ENCODE measurements around the gene PRR5L. TPM values are rescaled to one million over a fixed set of nuclear protein-coding genes. Genes with fewer than 3 reads are reported as not detected.

Gene PRR5L
- total RNA-seq: 100 to 1,000 TPM; 172 to 264 TPM
- long read RNA-seq, partial matches to known transcripts: 103 of 193 reads
- long read RNA-seq, other reads (novel, unspliced or antisense): 89 of 193 reads

DNA sequence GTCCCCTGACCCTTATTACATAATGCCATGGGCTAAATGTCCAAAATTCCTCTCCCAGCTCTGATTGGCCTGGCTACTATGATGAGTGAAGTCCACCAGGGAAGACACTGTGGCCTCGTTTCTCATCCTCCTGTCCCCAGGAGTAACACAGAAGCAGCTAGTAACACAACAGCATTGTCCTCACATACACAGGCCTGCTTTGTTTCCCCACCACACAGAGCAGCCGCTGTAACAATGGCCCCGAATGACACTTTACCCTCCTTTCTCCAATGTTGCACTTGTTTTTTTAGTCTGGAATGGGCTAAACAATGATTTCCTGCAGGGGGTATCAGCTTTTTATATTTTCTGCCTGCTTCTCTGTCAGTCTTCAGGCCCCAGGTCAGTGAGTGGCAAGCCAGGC lies at the start of gene PRR5L:
TSS of gene PRR5L (plus strand) at position 363 of the 400 bp plus-strand sequence. CDS start 104,834 bp downstream, outside the sequence.
- intact Hi-C loops (cut with DNase I, micrococcal nuclease): no loop called here
- DNase-seq: no peak
- no peak for ATAC-seq

DNA sequence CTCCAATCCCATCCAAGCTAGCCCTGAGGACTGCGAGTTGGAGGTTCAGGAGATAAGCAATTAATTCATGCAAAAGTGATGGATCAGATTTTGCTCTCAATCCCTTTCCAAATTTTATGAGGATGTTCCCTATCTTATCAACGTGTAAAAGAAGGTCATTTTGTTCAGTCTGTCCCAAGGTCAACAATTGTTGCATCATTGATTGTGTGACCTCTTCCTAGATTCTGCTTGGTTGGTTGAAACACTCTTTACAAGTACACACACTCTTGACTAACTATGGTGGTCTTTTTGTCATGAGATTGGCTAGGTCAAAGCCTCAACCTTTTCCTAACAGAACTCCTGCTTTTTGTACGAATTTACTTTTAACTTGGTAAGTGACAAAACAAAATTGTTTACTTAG lies 48.6 kb upstream of the PRR5L start:
- intact Hi-C loops (cut with DNase I, micrococcal nuclease): no loop called here
- ATAC-seq: no peak
- DNase-seq: no peak

GRCh38 chr11:36248436-36248835 lies 47.7 kb upstream of the PRR5L start:
- ATAC-seq (no peak), DNase-seq (no peak)
- intact Hi-C loops (cut with DNase I, micrococcal nuclease): no loop called here

- ATAC-seq (no peak), DNase-seq (no peak)
- intact Hi-C loops (cut with DNase I, micrococcal nuclease): no loop called here
These were observed 46.8 kb upstream of the PRR5L start for GRCh38 chr11:36249246-36249645.

DNA sequence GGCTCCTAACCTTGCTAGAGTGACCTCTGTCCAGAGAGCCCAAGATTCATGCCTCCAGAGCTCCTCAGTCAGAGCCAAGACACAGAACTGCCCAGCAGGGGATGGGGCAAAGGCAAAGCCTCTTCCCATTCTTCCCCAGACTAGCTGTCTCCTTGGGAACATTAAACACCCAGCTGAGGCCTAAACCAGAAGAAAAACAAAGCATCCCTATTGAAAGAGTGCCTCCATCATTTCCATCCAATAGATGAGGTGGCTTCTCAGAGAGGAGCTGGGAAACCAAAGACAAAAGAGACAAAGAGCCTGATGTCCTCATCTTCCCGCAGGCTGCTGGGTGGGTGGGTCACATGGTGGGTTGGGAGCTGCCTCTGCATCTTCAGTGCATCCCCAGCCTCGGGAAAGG lies 44.3 kb upstream of the PRR5L start:
- DNase-seq (no peak), ATAC-seq (no peak)
- intact Hi-C loops (cut with DNase I, micrococcal nuclease): no loop called here

- DNase-seq (no peak), ATAC-seq (no peak)
- intact Hi-C loops (cut with DNase I, micrococcal nuclease): no loop called here
These were observed 42.9 kb upstream of the PRR5L start for GRCh38 chr11:36253238-36253637.

GRCh38 chr11:36254713-36255112 lies 41.4 kb upstream of the PRR5L start:
- ATAC-seq (no peak), DNase-seq (no peak)
- intact Hi-C loops (cut with DNase I, micrococcal nuclease): loop anchor here in 1 of 2 donors (5.0 kb wide), 1 partner anchor 627 kb away; no protein-coding TSS in a partner anchor

- intact Hi-C loops (cut with DNase I, micrococcal nuclease): loop anchor here in 1 of 2 donors (5.0 kb wide), 1 partner anchor 630 kb away; no protein-coding TSS in a partner anchor
- no peak for ATAC-seq
- DNase-seq: no peak
These were observed 38.7 kb upstream of the PRR5L start for GRCh38 chr11:36257351-36257750.

- DNase-seq (peak; percentile 34 to 35), ATAC-seq (peak; percentile 80)
- intact Hi-C loops (cut with DNase I, micrococcal nuclease): loop anchor here in 1 of 2 donors (5.0 kb wide), 1 partner anchor 632 kb away; no protein-coding TSS in a partner anchor
These were observed 37.2 kb upstream of the PRR5L start for GRCh38 chr11:36258730-36259360.

- no peak for DNase-seq
These were observed 35.0 kb upstream of the PRR5L start for GRCh38 chr11:36261094-36261493.

DNA sequence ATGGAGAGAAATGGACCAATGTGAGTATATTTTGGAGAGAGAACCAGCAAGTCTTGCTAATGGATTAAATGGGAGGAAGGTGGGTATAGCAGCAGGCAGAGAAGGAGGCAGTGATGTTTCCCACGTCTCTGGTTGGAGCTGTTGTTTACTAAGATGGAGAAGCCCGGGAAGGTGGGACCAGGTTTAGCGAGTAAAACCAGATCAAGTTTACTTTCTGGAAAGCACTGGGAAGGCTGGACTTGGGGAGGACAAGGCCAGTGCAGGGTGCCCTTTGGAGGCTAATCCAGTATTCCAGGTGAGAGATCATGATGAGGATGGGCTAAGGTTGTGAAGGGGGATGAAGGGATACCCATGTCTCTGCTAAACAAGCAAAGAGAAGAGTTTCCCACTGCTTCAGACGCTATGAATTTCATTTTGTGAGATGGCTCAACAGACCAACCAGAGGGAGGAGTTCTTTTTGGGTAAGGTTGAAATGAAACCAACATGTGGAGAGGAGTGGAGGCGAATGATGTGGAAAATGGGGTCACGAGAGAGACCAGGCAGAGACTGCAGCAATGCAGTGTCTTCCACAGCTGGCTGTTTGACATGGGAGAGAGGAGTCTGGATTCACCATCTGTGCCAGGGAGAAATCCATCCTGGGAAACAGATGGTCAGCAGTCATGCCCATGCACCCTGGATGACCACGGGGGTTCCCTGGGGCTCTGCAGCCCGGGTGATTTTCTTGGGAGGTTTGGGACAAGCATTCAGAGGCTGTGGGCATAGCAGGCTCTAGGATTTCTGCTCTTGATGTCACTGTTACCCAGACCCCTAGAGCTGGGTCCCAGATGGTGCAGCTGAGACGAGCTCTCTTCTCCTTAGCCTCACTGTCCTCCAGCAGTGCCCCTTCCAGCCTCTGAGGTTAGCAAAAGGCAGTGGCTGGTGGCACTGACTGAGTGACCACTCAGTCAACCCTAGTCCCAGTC lies 31.8 kb upstream of the PRR5L start:
- intact Hi-C loops (cut with DNase I, micrococcal nuclease): loop anchor here in 1 of 2 donors (10.0 kb wide), 1 partner anchor 439 kb away; no protein-coding TSS in a partner anchor
- DNase-seq: no peak

More at GRCh38 chr11:36261094-36261493, 35.0 kb upstream of the PRR5L start:
- no peak for ATAC-seq
- intact Hi-C loops (cut with DNase I, micrococcal nuclease): loop anchor here in 1 of 2 donors (10.0 kb wide), 1 partner anchor 436 kb away; no protein-coding TSS in a partner anchor

DNA sequence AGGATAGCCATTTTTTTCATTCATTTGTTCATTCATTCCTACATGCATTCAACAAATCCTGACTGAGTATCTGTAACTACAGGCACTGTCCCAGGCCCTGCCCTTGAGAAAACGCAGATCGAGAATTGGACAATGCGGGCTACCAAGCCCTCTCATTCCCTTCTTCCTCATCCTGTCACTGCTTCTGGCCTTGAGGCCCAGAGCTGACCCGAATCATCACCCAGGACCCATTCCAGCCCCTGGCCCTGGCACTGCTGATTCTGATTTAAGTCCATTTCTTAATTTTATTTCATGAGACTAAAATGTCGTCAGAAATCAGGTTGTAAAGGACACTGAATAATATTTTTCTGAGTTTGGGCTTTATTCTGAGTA lies 31.1 kb upstream of the PRR5L start:
- ATAC-seq (no peak), DNase-seq (no peak)
- intact Hi-C loops (cut with DNase I, micrococcal nuclease): loop anchor here in 1 of 2 donors (5.0 to 10.0 kb wide), 2 partner anchors 440 to 648 kb away; partner anchors contain the start of gene FJX1

More for the DNA sequence above, 31.8 kb upstream of the PRR5L start:
- no peak for ATAC-seq

- intact Hi-C loops (cut with DNase I, micrococcal nuclease): loop anchor here in 1 of 2 donors (5.0 to 10.0 kb wide), 2 partner anchors 441 to 649 kb away; partner anchors contain the start of gene FJX1
- DNase-seq (peak in 1 of 2 donors; percentile 69), ATAC-seq (peak; percentile 82)
These were observed 30.1 kb upstream of the PRR5L start for GRCh38 chr11:36265793-36266628.

- intact Hi-C loops (cut with DNase I, micrococcal nuclease): loop anchor here in 1 of 2 donors (5.0 to 10.0 kb wide), 2 partner anchors 442 to 649 kb away; partner anchors contain the start of gene FJX1
- ATAC-seq (no peak), DNase-seq (no peak)
These were observed 29.3 kb upstream of the PRR5L start for GRCh38 chr11:36266767-36267166.

- intact Hi-C loops (cut with DNase I, micrococcal nuclease): loop anchor here in 1 of 2 donors (5.0 to 10.0 kb wide), 2 partner anchors 444 to 651 kb away; partner anchors contain the start of gene FJX1
- no peak for ATAC-seq
These were observed 27.6 kb upstream of the PRR5L start for GRCh38 chr11:36268337-36268985.

GRCh38 chr11:36270701-36271100 lies 25.4 kb upstream of the PRR5L start:
- ATAC-seq (no peak), DNase-seq (no peak)
- intact Hi-C loops (cut with DNase I, micrococcal nuclease): no loop called here

More at GRCh38 chr11:36268337-36268985, 27.6 kb upstream of the PRR5L start:
- DNase-seq: no peak

- no peak for ATAC-seq
- intact Hi-C loops (cut with DNase I, micrococcal nuclease): no loop called here
- DNase-seq: no peak
These were observed 24.2 kb upstream of the PRR5L start for GRCh38 chr11:36271794-36272407.
